ENCODE results near the gene PRELID1.

The PRELID1 gene

DNA sequence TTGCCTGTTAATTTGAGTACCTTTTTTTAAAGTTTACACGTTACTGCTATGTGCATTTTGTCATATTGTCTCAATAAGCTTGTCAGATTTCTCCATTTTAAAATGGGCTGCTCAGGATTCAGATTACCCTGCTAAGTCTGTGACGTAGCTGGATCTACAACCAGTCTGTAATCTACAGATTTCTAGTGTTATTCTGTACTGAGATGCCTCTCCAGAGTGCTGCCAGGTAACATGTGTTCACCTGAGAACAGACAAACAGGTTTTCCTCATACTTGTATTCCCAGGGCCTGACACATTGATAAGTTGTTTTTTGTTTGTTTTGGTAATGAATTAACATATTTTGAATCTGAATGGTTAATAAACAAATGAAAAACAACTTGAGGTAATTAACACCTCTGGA is 15.4 kb upstream of the PRELID1 start:
- ChIA-PET POLR2A (no interaction called here), CTCF (interaction anchor here (0.6 to 1.5 kb wide), 3 partner anchors 54 to 175 kb away, joined by 3 read pairs; no protein-coding TSS in a partner anchor)
- DNase-seq (ENCODE audit: extremely low spot score) = no peak
- TF ChIP-seq, protein P1, sequence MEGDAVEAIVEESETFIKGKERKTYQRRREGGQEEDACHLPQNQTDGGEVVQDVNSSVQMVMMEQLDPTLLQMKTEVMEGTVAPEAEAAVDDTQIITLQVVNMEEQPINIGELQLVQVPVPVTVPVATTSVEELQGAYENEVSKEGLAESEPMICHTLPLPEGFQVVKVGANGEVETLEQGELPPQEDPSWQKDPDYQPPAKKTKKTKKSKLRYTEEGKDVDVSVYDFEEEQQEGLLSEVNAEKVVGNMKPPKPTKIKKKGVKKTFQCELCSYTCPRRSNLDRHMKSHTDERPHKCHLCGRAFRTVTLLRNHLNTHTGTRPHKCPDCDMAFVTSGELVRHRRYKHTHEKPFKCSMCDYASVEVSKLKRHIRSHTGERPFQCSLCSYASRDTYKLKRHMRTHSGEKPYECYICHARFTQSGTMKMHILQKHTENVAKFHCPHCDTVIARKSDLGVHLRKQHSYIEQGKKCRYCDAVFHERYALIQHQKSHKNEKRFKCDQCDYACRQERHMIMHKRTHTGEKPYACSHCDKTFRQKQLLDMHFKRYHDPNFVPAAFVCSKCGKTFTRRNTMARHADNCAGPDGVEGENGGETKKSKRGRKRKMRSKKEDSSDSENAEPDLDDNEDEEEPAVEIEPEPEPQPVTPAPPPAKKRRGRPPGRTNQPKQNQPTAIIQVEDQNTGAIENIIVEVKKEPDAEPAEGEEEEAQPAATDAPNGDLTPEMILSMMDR (IDR thresholded peaks at IDR 0.05; ENCODE audit: control extremely low read depth, extremely low read depth, low read depth, missing control alignments) = no peak

DNA sequence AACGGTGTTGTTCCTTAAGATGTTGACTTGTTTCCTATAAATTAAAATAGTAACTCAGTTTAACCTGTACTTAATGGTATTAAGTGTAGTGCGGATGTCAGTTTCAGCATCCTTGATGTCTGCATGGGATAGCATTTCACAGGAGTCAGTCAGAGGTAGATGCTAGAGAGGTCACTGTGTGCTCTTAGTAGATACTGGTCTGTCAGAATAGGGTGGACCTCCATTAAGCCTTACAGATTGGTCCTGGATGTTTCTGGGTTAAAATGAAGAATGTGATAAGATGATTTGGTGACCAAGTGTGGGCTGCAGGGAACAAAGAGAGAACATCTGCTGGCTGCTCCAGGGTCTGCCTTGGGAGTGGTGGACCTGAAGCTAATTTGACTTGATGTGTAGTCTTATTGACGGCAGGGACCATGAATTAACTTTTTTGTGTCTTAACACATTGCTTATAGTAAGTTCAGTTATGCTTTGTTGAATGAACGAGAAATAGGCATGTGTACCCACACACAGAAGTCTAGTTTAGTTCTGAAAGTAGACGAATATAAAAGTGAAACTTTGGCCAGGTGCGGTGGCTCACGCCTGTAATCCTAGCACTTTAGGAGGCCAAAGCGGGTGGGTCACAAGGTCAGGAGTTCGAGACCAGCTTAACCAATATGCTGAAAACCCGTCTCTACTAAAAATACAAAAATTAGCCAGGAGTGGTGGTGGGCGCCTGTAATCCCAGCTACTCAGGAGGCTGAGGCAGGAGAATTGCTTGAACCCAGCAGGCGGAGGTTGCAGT is 12.6 kb upstream of the PRELID1 start:
- CTCF ChIA-PET = interaction anchor here (0.9 to 1.7 kb wide), 2 partner anchors 17 to 18 kb away, joined by 3 to 4 read pairs; no protein-coding TSS in a partner anchor
- POLR2A ChIA-PET = no interaction called here
- TF ChIP-seq, protein P1 (IDR thresholded peaks at IDR 0.05; ENCODE audit: control extremely low read depth, extremely low read depth, low read depth, missing control alignments) = no peak

DNA sequence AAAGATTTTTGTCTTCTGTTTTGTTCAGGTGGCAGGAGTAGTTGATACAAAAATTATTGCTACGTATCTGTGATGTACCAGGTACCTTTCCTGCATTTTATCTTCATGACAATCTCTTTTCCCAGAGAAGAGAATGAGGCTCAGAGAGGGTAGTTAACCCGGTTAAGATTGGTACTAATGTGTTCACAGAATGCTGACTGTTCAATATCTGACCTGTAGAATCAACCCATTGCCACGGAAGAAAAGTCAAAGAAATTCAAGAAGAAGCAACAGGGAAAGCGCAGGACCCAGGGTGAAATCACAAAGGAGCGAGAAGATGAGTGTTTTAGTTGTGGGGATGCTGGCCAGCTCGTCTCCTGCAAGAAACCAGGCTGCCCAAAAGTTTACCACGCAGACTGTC is 11.9 kb upstream of the PRELID1 start:
- DNase-seq (ENCODE audit: extremely low spot score) = no peak
- POLR2A ChIA-PET = interaction anchor here (0.5 kb wide), 1 partner anchor 138 kb away, joined by 4 read pairs; no protein-coding TSS in a partner anchor
- TF ChIP-seq, protein P1 (IDR thresholded peaks at IDR 0.05; ENCODE audit: control extremely low read depth, extremely low read depth, low read depth, missing control alignments) = no peak
- CTCF ChIA-PET = interaction anchor here (0.9 to 1.7 kb wide), 2 partner anchors 17 to 18 kb away, joined by 3 to 4 read pairs; no protein-coding TSS in a partner anchor

More for the DNA sequence above, 12.6 kb upstream of the PRELID1 start:
- no peak for DNase-seq (ENCODE audit: extremely low spot score)

DNA sequence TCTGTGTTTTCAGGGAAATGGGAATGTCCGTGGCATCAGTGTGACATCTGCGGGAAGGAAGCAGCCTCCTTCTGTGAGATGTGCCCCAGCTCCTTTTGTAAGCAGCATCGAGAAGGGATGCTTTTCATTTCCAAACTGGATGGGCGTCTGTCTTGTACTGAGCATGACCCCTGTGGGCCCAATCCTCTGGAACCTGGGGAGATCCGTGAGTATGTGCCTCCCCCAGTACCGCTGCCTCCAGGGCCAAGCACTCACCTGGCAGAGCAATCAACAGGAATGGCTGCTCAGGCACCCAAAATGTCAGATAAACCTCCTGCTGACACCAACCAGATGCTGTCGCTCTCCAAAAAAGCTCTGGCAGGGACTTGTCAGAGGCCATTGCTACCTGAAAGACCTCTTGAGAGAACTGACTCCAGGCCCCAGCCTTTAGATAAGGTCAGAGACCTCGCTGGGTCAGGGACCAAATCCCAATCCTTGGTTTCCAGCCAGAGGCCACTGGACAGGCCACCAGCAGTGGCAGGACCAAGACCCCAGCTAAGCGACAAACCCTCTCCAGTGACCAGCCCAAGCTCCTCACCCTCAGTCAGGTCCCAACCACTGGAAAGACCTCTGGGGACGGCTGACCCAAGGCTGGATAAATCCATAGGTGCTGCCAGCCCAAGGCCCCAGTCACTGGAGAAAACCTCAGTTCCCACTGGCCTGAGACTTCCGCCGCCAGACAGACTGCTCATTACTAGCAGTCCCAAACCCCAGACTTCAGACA is 9.6 kb upstream of the PRELID1 start:
- POLR2A ChIA-PET = no interaction called here
- CTCF ChIA-PET = interaction anchor here (0.7 to 2.8 kb wide), 6 partner anchors 9 to 75 kb away, joined by 3 to 20 read pairs (median 4); partner anchors contain the start of genes PRELID1 and RAB24
- TF ChIP-seq, protein P1 (IDR thresholded peaks at IDR 0.05; ENCODE audit: control extremely low read depth, extremely low read depth, low read depth, missing control alignments) = no peak

DNA sequence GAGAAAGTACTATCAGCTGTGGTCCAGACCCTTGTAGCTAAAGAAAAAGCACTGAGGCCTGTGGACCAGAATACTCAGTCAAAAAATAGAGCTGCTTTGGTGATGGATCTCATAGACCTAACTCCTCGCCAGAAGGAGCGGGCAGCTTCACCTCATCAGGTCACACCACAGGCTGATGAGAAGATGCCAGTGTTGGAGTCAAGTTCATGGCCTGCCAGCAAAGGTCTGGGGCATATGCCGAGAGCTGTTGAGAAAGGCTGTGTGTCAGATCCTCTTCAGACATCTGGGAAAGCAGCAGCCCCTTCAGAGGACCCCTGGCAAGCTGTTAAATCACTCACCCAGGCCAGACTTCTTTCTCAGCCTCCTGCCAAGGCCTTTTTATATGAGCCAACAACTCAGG is 9.0 kb upstream of the PRELID1 start:
- ChIA-PET POLR2A (no interaction called here), CTCF (interaction anchor here (1.0 to 2.8 kb wide), 5 partner anchors 9 to 74 kb away, joined by 3 to 20 read pairs (median 4); partner anchors contain the start of genes PRELID1 and RAB24)
- TF ChIP-seq, protein P1 (IDR thresholded peaks at IDR 0.05; ENCODE audit: control extremely low read depth, extremely low read depth, low read depth, missing control alignments) = no peak
- no peak for DNase-seq (ENCODE audit: extremely low spot score)

More for the DNA sequence above, 9.6 kb upstream of the PRELID1 start:
- DNase-seq (ENCODE audit: extremely low spot score) = no peak

DNA sequence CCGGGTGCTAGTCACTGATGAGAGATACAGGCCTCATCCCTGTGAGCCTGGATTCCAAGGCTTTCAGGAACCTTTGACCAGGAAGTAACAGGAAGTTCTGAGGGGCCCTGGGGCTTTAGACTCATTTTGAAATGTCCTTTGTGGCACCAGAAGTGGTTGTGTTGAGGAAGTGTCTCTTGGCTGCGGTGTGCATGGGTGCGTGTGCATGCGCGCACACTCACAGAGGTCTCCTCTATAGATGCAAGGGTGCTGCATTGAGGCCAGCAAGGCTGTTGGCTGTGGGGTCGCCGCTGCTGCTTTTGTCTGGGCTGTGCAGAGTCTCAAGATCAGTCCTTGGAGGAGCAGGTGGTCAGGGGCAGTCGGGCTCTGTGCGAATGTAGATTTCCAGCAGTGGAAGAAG is 7.7 kb upstream of the PRELID1 start:
- TF ChIP-seq, protein P1 (IDR thresholded peaks at IDR 0.05; ENCODE audit: control extremely low read depth, extremely low read depth, low read depth, missing control alignments) = no peak
- POLR2A ChIA-PET = no interaction called here
- CTCF ChIA-PET = interaction anchor here (2.5 to 6.4 kb wide), 2 partner anchors 14 to 182 kb away, joined by 8 to 56 read pairs; no protein-coding TSS in a partner anchor
- DNase-seq (ENCODE audit: extremely low spot score) = no peak

All from GM10248 (cell line).